ENCODE data around the gene C1QTNF6. TPM values are rescaled to one million over a fixed set of nuclear protein-coding genes. Genes with fewer than 3 reads are reported as not detected.

C1QTNF6 gene
- total and polyA plus RNA-seq, 10 of the 15 experiments (the other 5 are each of a cell fraction or from before 2014, with no cell fraction given) = 0.16 to 4.1 (median 1.3) TPM

- ChIA-PET SMC1A (ENCODE audit: uncharacterized antibody, unreplicated experiment) (interaction anchor here (1.1 to 6.5 kb wide), 6 partner anchors 11 to 32 kb away, joined by 3 to 109 read pairs (median 19); partner anchors contain the start of gene RAC2), CTCF (interaction anchor here (3.1 to 5.3 kb wide), 5 partner anchors 9 to 32 kb away, joined by 14 to 84 read pairs (median 21); partner anchors contain the start of gene RAC2), POLR2A (interaction anchor here (2.5 to 5.8 kb wide), 4 partner anchors 9 to 28 kb away, joined by 20 to 140 read pairs (median 30); partner anchors contain the start of gene RAC2), RAD21 (ENCODE audit: unreplicated experiment) (interaction anchor here (2.3 to 4.6 kb wide), 5 partner anchors 9 to 31 kb away, joined by 11 to 99 read pairs (median 28); partner anchors contain the start of gene RAC2)
- TF ChIP-seq POLR2AphosphoS2 (IDR thresholded peaks at IDR 0.05; ENCODE audit: low read depth, low read length) (0 out of 2 replicates have a peak, but pooled peaks have one; percentile 7), RUNX3 (IDR thresholded peaks at IDR 0.05; ENCODE audit: low read length) (peak; percentile 54), CREB1 (IDR thresholded peaks at IDR 0.05; ENCODE audit: low read depth) (no peak), E4F1 (IDR thresholded peaks at IDR 0.05; ENCODE audit: borderline replicate concordance, partially characterized antibody) (no peak), SPI1 (IDR thresholded peaks at IDR 0.05; ENCODE audit: borderline replicate concordance, insufficient read depth, low read depth, low read length) (no peak), POLR2A (IDR thresholded peaks at IDR 0.05; ENCODE audit: low read depth, low read length) (peak; percentile 48)
- TF ChIP-seq, protein P1, sequence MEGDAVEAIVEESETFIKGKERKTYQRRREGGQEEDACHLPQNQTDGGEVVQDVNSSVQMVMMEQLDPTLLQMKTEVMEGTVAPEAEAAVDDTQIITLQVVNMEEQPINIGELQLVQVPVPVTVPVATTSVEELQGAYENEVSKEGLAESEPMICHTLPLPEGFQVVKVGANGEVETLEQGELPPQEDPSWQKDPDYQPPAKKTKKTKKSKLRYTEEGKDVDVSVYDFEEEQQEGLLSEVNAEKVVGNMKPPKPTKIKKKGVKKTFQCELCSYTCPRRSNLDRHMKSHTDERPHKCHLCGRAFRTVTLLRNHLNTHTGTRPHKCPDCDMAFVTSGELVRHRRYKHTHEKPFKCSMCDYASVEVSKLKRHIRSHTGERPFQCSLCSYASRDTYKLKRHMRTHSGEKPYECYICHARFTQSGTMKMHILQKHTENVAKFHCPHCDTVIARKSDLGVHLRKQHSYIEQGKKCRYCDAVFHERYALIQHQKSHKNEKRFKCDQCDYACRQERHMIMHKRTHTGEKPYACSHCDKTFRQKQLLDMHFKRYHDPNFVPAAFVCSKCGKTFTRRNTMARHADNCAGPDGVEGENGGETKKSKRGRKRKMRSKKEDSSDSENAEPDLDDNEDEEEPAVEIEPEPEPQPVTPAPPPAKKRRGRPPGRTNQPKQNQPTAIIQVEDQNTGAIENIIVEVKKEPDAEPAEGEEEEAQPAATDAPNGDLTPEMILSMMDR (IDR thresholded peaks at IDR 0.05 in 2 of 3, conservative IDR thresholded peaks at IDR 0.05 in 1 of 3; ENCODE audit: control insufficient read depth in 2 of 3, extremely low read depth in 1 of 3, insufficient read depth in 1 of 3, low read depth in 3 of 3, low read length in 3 of 3) = no peak
- peaks cover 37% of the 10 kb centered on the region for H3K79me2 ChIP-seq (ENCODE audit: control insufficient read depth, insufficient read depth, low read length)
- DNase-seq (ENCODE audit: low read depth, low spot score) (no peak), FAIRE-seq (no peak), ATAC-seq (no peak)
- intact Hi-C loops (cut with micrococcal nuclease; ENCODE audit: unreplicated experiment) = no loop called here
- H3K4me3 ChIP-seq = no peak overlapping the region
- peaks cover 3% of the 10 kb centered on the region; the same call in 1 of the 2 replicates for H4K20me1 ChIP-seq (ENCODE audit: control insufficient read depth, insufficient read depth)
- no peak overlapping the region for H2AFZ ChIP-seq (ENCODE audit: control insufficient read depth, low read depth, low read length)
- peaks cover 33 to 60% of the 10 kb centered on the region in 2 experiments for H3K36me3 ChIP-seq (ENCODE audit: control insufficient read depth in 2 of 2, insufficient read depth in 2 of 2, low read length in 1 of 2)
- no peaks in the 10 kb centered on the region for H3K27me3 ChIP-seq (replicated peaks in 1 of 2; ENCODE audit: control insufficient read depth in 2 of 2, insufficient read depth in 2 of 2, low read length in 1 of 2)
- no TSS peak for BruUV-seq (replicated peaks)
- WGBS (ENCODE audit: insufficient coverage, insufficient replicate concordance, low lambda C conversion rate, missing lambda C conversion rate) = 56% methylated on average over 20 of the region's 20 CpGs
- peak overlapping the region; percentile 100 for H3K27ac ChIP-seq (ENCODE audit: control insufficient read depth, insufficient read depth)
- peaks cover 69% of the 10 kb centered on the region for H3K4me1 ChIP-seq (ENCODE audit: control insufficient read depth, insufficient read depth, low read length)
- H3K4me2 ChIP-seq (ENCODE audit: control insufficient read depth, insufficient read depth) = 0 out of 2 replicates have a peak overlapping the region, but pooled peaks have one; percentile 83
- in situ Hi-C loops (cut with MboI) = no loop called here
- H3K9me3 ChIP-seq (replicated peaks; ENCODE audit: control insufficient read depth, insufficient read depth, low read length) = no peaks in the 10 kb centered on the region
- peak overlapping the region; percentile 30; the same call in 1 of the 2 replicates for H3K9ac ChIP-seq (ENCODE audit: control insufficient read depth, insufficient read depth, low read length)
Observed at GRCh38 chr22:37228106-37229011, 40.3 kb upstream of the C1QTNF6 start.

All from GM12878 (cell line).